HEK293T (cell line): ENCODE data around the gene RBM15.

Experiments used
- BHLHE40 ChIP-seq: fragments of 450-650 bp; IDR thresholded peaks from 2 replicates; pipeline ENCODE4 v1.6.1; 2016; ENCODE audit warnings: mild to moderate bottlenecking, moderate library complexity, borderline replicate concordance
- HDGF ChIP-seq: fragments of 450-650 bp; IDR thresholded peaks from 2 replicates; pipeline ENCODE4 v1.6.1; 2017; ENCODE audit warnings: antibody characterized with exemption, borderline replicate concordance
- PKNOX1 ChIP-seq: fragments of 450-650 bp; IDR thresholded peaks from 2 replicates; pipeline ENCODE4 v1.6.1; 2016
- SP1 ChIP-seq: fragments of 450-650 bp; IDR thresholded peaks from 2 replicates; pipeline ENCODE4 v1.6.1; 2017
- SUZ12 ChIP-seq: fragments of 450-650 bp; IDR thresholded peaks from 2 replicates; pipeline ENCODE4 v1.6.1; 2016; ENCODE audit warnings: mild to moderate bottlenecking
- ZNF384 ChIP-seq: fragments of 450-650 bp; IDR thresholded peaks from 2 replicates; pipeline ENCODE4 v1.6.1; 2016

- TF ChIP-seq PKNOX1 (no peak), ZNF384 (no peak), SP1 (no peak), HDGF (no peak), BHLHE40 (no peak), SUZ12 (no peak)
Measured at GRCh38 chr1:110305900-110306420, 33.2 kb upstream of the RBM15 start.
